Muscle layer of colon (tissue), 2 donors: ENCODE results near the gene CHST4.
"Not testable (repeated sequence)": the region's sequence is repeated elsewhere in the genome, so short reads cannot be mapped to it uniquely, and the experiment has no call there.

ENCODE experiments used
- H3K27ac ChIP-seq: one replicate; pipeline ENCODE4 v1.7.0; 2013; ENCODE audit warnings: low read depth, mild to moderate bottlenecking, low read length, moderate library complexity
- H3K27me3 ChIP-seq, 2 donors: one replicate each; pipeline ENCODE4 v1.7.0; 2013; ENCODE audit warnings: low read length in 2 of 2, mild to moderate bottlenecking in 2 of 2; ENCODE audit not compliant: insufficient read depth in 2 of 2, control insufficient read depth in 1 of 2
- H3K36me3 ChIP-seq: one replicate; pipeline ENCODE4 v1.7.0; 2013; ENCODE audit warnings: mild to moderate bottlenecking, low read length; ENCODE audit not compliant: insufficient read depth
- H3K4me1 ChIP-seq: one replicate; pipeline ENCODE4 v1.7.0; 2013; ENCODE audit warnings: mild to moderate bottlenecking, low read length; ENCODE audit not compliant: insufficient read depth
- H3K4me3 ChIP-seq, 2 donors: one replicate each; pipeline ENCODE4 v1.7.0; 2013; ENCODE audit warnings: low read length in 2 of 2, low read depth in 1 of 2, mild to moderate bottlenecking in 1 of 2, moderate library complexity in 1 of 2
- H3K9ac ChIP-seq: one replicate; pipeline ENCODE4 v1.7.0; 2013; ENCODE audit warnings: low read length
- H3K9me3 ChIP-seq: one replicate; pipeline ENCODE4 v1.7.0; 2013; ENCODE audit warnings: mild to moderate bottlenecking, low read length
- donor health status: abdominal sarcoma.
- donor health status: Adenocarcinoma of cecum.

CHST4 gene

GRCh38 chr16:71574702-71575101, 48.5 kb downstream of the CHST4 start:
- Histone ChIP-seq H3K9me3 (no peaks in the 10 kb centered on the region), H3K4me1 (no peaks in the 10 kb centered on the region), H3K4me3 (no peak overlapping the region), H3K9ac (no peak overlapping the region), H3K27ac (no peak overlapping the region), H3K36me3 (no peaks in the 10 kb centered on the region), H3K27me3 (no peaks in the 10 kb centered on the region)

GRCh38 chr16:71576971-71577370, 50.7 kb downstream of the CHST4 start, which contains the start of gene TAT:
TSS of gene TAT (minus strand) at chr16:71577092. CDS start at chr16:71576415, 677 bp downstream.
- H3K36me3 ChIP-seq = no peaks in the 10 kb centered on the region
- H3K4me1 ChIP-seq = no peaks in the 10 kb centered on the region
- H3K9ac ChIP-seq = no peak within 1 kb of the TSS
- H3K4me3 ChIP-seq = no peak within 1 kb of the TSS
- no peaks in the 10 kb centered on the region for H3K9me3 ChIP-seq
- H3K27ac ChIP-seq = no peak within 1 kb of the TSS
- H3K27me3 ChIP-seq = no peaks in the 10 kb centered on the region

GRCh38 chr16:71582553-71582848, 56.3 kb downstream of the CHST4 start:
- not testable (repeated sequence) for H3K27me3 ChIP-seq, H3K4me1 ChIP-seq, H3K9me3 ChIP-seq, H3K36me3 ChIP-seq, H3K9ac ChIP-seq, H3K4me3 ChIP-seq, H3K27ac ChIP-seq

- no peak overlapping the region for H3K27ac ChIP-seq
- no peak overlapping the region for H3K4me3 ChIP-seq
- H3K9me3 ChIP-seq = no peaks in the 10 kb centered on the region
- H3K27me3 ChIP-seq = no peaks in the 10 kb centered on the region
- no peaks in the 10 kb centered on the region for H3K4me1 ChIP-seq
- no peak overlapping the region for H3K9ac ChIP-seq
- no peaks in the 10 kb centered on the region for H3K36me3 ChIP-seq
These were observed 58.5 kb downstream of the CHST4 start for GRCh38 chr16:71584543-71585317.

- no peaks in the 10 kb centered on the region for H3K36me3 ChIP-seq
- H3K9me3 ChIP-seq = no peaks in the 10 kb centered on the region
- no peak overlapping the region for H3K9ac ChIP-seq
- H3K27ac ChIP-seq = no peak overlapping the region
- H3K27me3 ChIP-seq = no peaks in the 10 kb centered on the region
- H3K4me3 ChIP-seq = no peak overlapping the region
- H3K4me1 ChIP-seq = no peaks in the 10 kb centered on the region
These were observed 59.1 kb downstream of the CHST4 start for GRCh38 chr16:71585318-71585703.
